Keratinocyte (primary cell): ENCODE data around the gene SUPT5H. TPM values are rescaled to one million over a fixed set of nuclear protein-coding genes. Genes with fewer than 3 reads are reported as not detected.

ENCODE experiments used
- DNase-seq: peaks from one replicate; pipeline ENCODE4 v3.0.0-alpha.2; 2011; ENCODE audit warnings: low read depth, missing footprints, low spot score
- FAIRE-seq: peaks from 2 replicates; lab custom pipeline; 2011; peaks lifted over from hg19 to GRCh38; lab: Jason Lieb, UNC
- H2AFZ ChIP-seq: 2 replicates; pipeline ENCODE4 v1.6.0; 2012; ENCODE audit warnings: low read length, control low read depth, inconsistent platforms; ENCODE audit not compliant: control insufficient read depth
- H3K27ac ChIP-seq: 2 replicates; pipeline ENCODE4 v1.5.1; 2011; ENCODE audit warnings: low read length; ENCODE audit not compliant: control insufficient read depth, insufficient read depth
- H3K27me3 ChIP-seq: 3 replicates; pipeline ENCODE4 v1.6.0; 2011; ENCODE audit warnings: low read length; ENCODE audit not compliant: control insufficient read depth, insufficient read depth; ENCODE audit errors: extremely low read depth
- H3K36me3 ChIP-seq, 2 experiments: 2 replicates in 1 of 2; 3 replicates in 1 of 2; pipeline ENCODE4 v1.5.1; 2011; ENCODE audit warnings: low read length in 2 of 2, mild to moderate bottlenecking in 1 of 2; ENCODE audit not compliant: control insufficient read depth in 2 of 2, insufficient read depth in 2 of 2; ENCODE audit errors: extremely low read depth in 1 of 2
- H3K4me1 ChIP-seq: 3 replicates; pipeline ENCODE4 v1.5.1; 2011; ENCODE audit warnings: low read length; ENCODE audit not compliant: control insufficient read depth, insufficient read depth; ENCODE audit errors: extremely low read depth
- H3K4me2 ChIP-seq: 3 replicates; pipeline ENCODE4 v1.6.0; 2011; ENCODE audit warnings: low read depth, low read length; ENCODE audit not compliant: control insufficient read depth, insufficient read depth; ENCODE audit errors: extremely low read depth
- H3K4me3 ChIP-seq, 3 experiments: fragments of 200-600 bp in 1 of 3; sonication (generic) in 1 of 3; 2 replicates in 2 of 3; 3 replicates in 1 of 3; pipeline ENCODE4 v1.5.1; 2011 to 2016; ENCODE audit warnings: low read length in 3 of 3, mild to moderate bottlenecking in 3 of 3, control low read depth in 2 of 3, inconsistent platforms in 1 of 3, low read depth in 1 of 3, mixed read lengths in 1 of 3, mixed run types in 1 of 3, moderate library complexity in 1 of 3; ENCODE audit not compliant: control insufficient read depth in 2 of 3, insufficient read depth in 2 of 3; ENCODE audit errors: extremely low read depth in 1 of 3
- H3K79me2 ChIP-seq: 2 replicates; pipeline ENCODE4 v1.6.0; 2012; ENCODE audit warnings: low read length; ENCODE audit not compliant: control insufficient read depth, insufficient read depth
- H3K9ac ChIP-seq: 3 replicates; pipeline ENCODE4 v1.6.0; 2011; ENCODE audit warnings: low read length; ENCODE audit not compliant: control insufficient read depth, insufficient read depth; ENCODE audit errors: extremely low read depth
- H3K9me1 ChIP-seq: 3 replicates; pipeline ENCODE4 v1.6.0; 2011; ENCODE audit warnings: low read length; ENCODE audit not compliant: control insufficient read depth, insufficient read depth; ENCODE audit errors: extremely low read depth
- H3K9me3 ChIP-seq: 2 replicates; pipeline ENCODE4 v1.5.1; 2012; ENCODE audit warnings: low read depth, low read length; ENCODE audit not compliant: control insufficient read depth
- H4K20me1 ChIP-seq: 3 replicates; pipeline ENCODE4 v1.6.0; 2011; ENCODE audit warnings: low read length; ENCODE audit not compliant: control insufficient read depth, insufficient read depth; ENCODE audit errors: extremely low read depth
- CTCF ChIP-seq, 3 experiments: IDR thresholded peaks in 1 of 3; conservative IDR thresholded peaks in 1 of 3; optimal IDR thresholded peaks in 1 of 3; 2 replicates in 2 of 3; 3 replicates in 1 of 3; pipeline versions ENCODE3 to v1.5.1; 2011; ENCODE audit warnings: low read length in 3 of 3, mild to moderate bottlenecking in 3 of 3, moderate library complexity in 2 of 3, control low read depth in 1 of 3, inconsistent platforms in 1 of 3; ENCODE audit not compliant: insufficient read depth in 2 of 3; ENCODE audit errors: extremely low read depth in 1 of 3
- EZH2 ChIP-seq: IDR thresholded peaks from one replicate; pipeline ENCODE4 v1.6.1; 2012; ENCODE audit warnings: inconsistent platforms, mild to moderate bottlenecking, low read length, moderate library complexity
- dilution Hi-C: fragments of 300-500 bp; cut with MboI; formaldehyde crosslinking; loops from one replicate; pipeline ENCODE4 v1.7.0; 2020; ENCODE audit warnings: low sequenced_read_pairs; ENCODE audit not compliant: extremely low pct_ligation_motif_present
- polyA plus RNA-seq, 5 experiments: library from polyadenylated mRNA; depleted of rRNA in 3 of 5; stranded (reverse) in 3 of 5; stranded (forward) in 1 of 5; unstranded in 1 of 5; fragments of >200 nt; gene quantifications; 1 replicate in 1 of 5; 2 replicates in 3 of 5; 3 replicates in 1 of 5; pipeline versions ENCODE4 v1.2.1 to v1.2.3, GENCODE V29; 2011 to 2012; ENCODE audit warnings: missing spikeins in 2 of 5, low read depth in 1 of 5, low replicate concordance in 1 of 5

SUPT5H gene
- polyA plus RNA-seq, 1 donor (not counting 4 experiments of a cell fraction or from before 2014, with no cell fraction given), result 63.2 TPM

- H3K4me3 ChIP-seq, result peak overlapping the region in 1 of 3 experiments; percentile 33
- no peaks in the 10 kb centered on the region for H3K9me1 ChIP-seq
- FAIRE-seq, result peak; percentile 13
- H3K4me2 ChIP-seq, result peak overlapping the region; percentile 79
- no peak for TF ChIP-seq EZH2
- TF ChIP-seq CTCF (optimal IDR thresholded peaks at IDR 0.05 in 1 of 3, IDR thresholded peaks at IDR 0.05 in 1 of 3, conservative IDR thresholded peaks at IDR 0.05 in 1 of 3; ENCODE audit: extremely low read depth in 1 of 3, insufficient read depth in 2 of 3, low read length in 3 of 3), result peak; percentile 13 to 53 (median 20)
- dilution Hi-C loops, result no loop called here
- H2AFZ ChIP-seq, result peak overlapping the region; percentile 49
- H3K9me3 ChIP-seq, result no peaks in the 10 kb centered on the region
- no peaks in the 10 kb centered on the region for H3K36me3 ChIP-seq
- H3K4me1 ChIP-seq, result peaks cover 6% of the 10 kb centered on the region
- no peak overlapping the region for H3K9ac ChIP-seq
- no peaks in the 10 kb centered on the region for H3K79me2 ChIP-seq
- H4K20me1 ChIP-seq, result no peaks in the 10 kb centered on the region
- no peak for DNase-seq
- no peak overlapping the region for H3K27ac ChIP-seq
- H3K27me3 ChIP-seq, result peaks cover 40% of the 10 kb centered on the region
Observed at GRCh38 chr19:39497996-39498797, 52.8 kb downstream of the SUPT5H start.

GRCh38 chr19:39498798-39499642, 53.6 kb downstream of the SUPT5H start, which contains the start of gene DLL3:
Gene DLL3 (plus strand): TSS chr19:39498947. CDS start chr19:39498975, 28 bp downstream.
- Histone ChIP-seq H3K79me2 (no peaks in the 10 kb centered on the region), H3K9ac (no peak within 1 kb of the TSS), H4K20me1 (no peaks in the 10 kb centered on the region), H3K4me1 (peaks cover 6% of the 10 kb centered on the region), H2AFZ (peak within 1 kb of the TSS; percentile 49), H3K4me3 (peak within 1 kb of the TSS in 1 of 3 experiments; percentile 33), H3K4me2 (peak within 1 kb of the TSS; percentile 79), H3K9me1 (no peaks in the 10 kb centered on the region), H3K9me3 (no peaks in the 10 kb centered on the region), H3K36me3 (no peaks in the 10 kb centered on the region), H3K27me3 (peaks cover 48% of the 10 kb centered on the region), H3K27ac (no peak within 1 kb of the TSS)
- dilution Hi-C loops, result no loop called here
- TF ChIP-seq EZH2 (peak; percentile 73), CTCF (optimal IDR thresholded peaks at IDR 0.05 in 1 of 3, IDR thresholded peaks at IDR 0.05 in 1 of 3, conservative IDR thresholded peaks at IDR 0.05 in 1 of 3; ENCODE audit: extremely low read depth in 1 of 3, insufficient read depth in 2 of 3, low read length in 3 of 3) (no peak)
- FAIRE-seq (no peak), DNase-seq (no peak)
